Epidermal melanocyte (primary cell): ENCODE data around the gene PCDHGA1.

ENCODE experiments used
- DNase-seq: peaks from one replicate; pipeline ENCODE4 v3.0.0; 2011; ENCODE audit warnings: low spot score; ENCODE audit not compliant: insufficient read length

PCDHGA1 gene

DNA sequence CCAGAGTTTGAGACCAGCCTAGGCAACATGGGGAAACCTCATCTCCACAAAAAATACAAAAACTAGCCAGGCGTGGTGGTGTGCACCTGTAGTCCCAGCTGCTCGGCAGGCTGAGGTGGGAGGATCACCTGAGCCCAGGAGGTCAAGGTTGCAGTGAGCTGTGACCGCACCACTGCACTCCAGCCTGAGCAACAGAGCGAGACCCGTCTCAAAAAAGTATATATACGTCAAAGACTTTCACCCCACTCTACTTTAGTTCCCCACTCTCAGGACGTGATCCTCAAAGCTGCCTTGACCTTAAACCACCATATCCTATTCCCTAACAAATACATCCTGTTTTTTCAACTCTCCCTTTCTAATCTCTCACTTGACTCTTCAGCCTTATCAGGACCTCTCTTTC is 199.6 kb downstream of the PCDHGA1 start:
- no peak for DNase-seq

DNA sequence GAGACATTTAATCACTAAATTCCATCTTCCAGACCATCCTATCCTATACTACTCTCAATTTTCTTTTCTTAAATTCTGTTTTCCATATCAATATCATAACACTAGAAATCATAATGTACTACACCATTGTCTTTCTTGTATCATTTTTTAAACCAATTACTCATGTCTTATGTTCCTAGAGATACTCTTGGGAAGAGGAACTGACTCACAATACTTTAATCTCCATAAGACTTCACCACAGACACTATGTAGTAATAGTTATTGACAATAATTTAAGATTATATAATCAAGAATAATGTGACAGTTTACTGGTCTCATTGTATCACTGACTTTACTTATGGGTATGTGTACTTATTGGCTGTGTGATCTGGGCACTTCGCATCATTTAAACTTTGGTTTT is 202.4 kb downstream of the PCDHGA1 start:
- no peak for DNase-seq

DNA sequence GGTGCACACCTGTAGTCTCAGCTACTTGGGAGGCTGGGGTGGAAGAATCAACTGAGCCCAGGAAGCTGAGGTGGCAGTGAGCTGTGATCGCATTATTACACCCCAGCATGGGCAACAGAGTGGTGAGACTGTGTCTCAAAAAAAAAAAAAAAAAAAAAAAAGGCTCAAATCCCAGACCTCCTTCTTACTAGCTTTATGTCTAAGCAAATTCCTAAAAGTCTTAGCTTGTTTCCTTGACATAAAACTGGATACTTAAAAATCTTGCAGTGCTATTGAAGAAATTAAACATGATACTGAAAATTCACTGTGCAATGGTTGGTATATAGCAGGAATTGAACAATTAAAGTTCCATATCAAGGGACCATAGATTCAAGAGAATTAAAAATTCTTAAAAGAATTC is 203.6 kb downstream of the PCDHGA1 start:
- DNase-seq, result no peak

- DNase-seq, result no peak
Measured at GRCh38 chr5:141534492-141535213, 204.3 kb downstream of the PCDHGA1 start.

DNA sequence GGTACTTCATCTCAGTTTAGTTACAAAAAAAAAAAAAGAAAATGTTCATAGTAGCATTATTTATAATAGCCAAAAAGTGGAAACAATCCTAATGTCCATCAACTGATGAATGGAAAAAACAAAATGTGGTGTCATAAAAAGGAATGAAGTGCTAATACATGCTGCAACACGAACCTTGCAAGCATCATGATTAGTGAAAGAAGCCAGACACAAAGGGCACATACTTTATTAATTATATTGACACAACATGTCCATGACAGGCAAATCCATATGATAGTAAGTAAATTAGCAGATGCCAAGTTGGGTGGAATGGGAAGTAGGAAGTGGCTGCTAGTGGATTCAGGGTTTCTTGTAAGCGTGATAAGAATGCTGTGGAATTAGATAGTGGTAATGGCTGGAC is 212.7 kb downstream of the PCDHGA1 start:
- DNase-seq, result no peak

- no peak for DNase-seq
Measured at GRCh38 chr5:141547488-141547887, 217.2 kb downstream of the PCDHGA1 start.

GRCh38 chr5:141547921-141548320 is 217.6 kb downstream of the PCDHGA1 start:
- no peak for DNase-seq

DNA sequence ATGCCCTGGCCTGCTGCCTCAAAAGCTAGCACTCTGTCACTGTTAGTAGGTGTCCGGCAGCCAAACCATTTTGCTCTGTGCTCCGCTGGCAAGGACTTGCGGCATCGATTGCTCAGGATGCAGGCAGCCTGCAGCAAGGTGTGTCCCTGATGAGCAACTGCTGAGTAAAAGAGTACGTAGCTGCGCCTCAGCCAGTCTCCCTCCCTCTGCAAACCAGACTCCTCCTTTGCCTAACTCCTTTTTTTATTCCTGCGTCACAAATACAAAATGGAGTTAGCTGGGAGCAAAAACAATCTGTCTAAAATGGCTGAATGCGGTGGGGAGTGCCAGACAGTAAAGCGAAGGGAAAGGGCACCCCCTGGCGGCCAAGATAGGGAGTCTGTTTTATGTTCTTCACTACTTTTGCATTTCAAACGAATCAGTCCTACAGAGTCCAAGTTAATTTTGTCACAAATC is 227.4 kb downstream of the PCDHGA1 start:
- no peak for DNase-seq

GRCh38 chr5:141558150-141558549 is 227.8 kb downstream of the PCDHGA1 start:
- DNase-seq, result no peak

DNA sequence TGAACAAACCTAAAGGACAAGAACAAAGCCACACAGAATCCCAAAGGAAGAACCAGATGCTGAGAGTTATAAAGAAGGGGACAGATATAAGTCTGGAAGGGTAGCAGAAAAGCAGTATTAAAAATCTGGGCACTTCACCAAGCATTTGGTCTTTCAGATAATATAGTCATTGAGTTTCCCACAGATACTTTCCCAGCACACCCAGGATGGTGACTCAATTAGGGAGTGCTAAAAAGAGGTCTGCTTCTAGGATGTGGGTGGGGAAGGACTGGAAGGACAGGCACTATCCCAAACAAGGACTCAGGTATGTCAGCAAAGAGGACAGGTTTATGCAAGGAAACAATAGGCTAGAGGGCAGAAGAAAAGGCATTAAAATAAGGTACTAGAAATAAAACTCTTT is 229.1 kb downstream of the PCDHGA1 start:
- DNase-seq, result no peak

DNA sequence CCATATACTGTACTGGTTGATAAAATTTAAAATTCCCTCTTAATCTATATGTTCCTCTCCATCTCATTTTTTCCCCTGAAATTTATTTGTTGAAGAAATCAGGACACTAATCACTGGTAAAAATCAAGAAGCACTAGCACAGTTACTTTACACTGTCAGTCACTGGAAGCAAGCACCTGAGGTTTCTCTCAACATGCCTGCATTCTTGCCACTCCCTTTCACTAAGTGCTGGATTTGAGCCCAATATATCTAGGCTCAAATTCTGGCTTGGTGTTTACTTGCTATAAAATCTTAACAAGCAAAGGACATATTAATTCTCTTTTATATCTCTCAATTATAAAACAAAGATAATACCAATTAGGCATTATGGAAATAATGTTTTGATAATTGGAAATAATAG is 229.8 kb downstream of the PCDHGA1 start:
- DNase-seq, result no peak

DNA sequence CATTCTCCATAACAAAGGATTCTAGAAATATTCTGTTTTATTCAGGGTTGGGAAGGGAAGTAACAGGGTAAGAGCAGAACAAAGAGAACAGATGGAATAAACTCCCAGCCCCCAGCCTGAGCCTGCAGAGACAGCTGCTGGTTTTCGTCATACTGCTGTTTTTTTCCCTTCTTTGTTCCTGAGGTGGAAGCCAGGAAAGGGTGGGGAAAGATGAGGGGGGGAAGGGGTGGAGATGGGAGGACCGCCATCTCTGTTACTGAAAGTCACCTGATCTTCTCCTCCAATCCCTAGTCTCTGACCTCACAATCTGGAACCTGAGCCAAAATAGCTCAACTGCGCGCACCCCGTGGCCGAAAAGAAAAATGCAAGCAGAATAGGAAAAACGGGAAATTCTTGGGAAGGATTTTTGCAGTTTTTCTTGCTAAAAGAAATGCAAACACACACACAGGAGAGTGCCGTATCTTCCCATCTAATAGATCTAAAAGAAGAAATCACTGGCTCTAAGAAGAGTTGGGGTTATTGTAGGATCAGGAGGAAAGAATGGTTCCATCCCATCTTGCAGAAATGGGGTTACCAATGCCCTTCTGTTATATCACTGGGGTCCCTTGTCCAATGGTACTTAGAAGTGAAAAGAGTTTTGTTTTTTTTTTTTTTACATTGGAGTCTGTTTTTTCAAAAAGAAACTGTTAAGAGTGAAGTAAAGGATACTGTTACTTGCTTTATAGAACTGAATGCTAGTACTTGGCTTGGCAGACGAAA is 230.6 kb downstream of the PCDHGA1 start:
- no peak for DNase-seq
